ENCODE data around the gene GFRA1. TPM values are rescaled to one million over a fixed set of nuclear protein-coding genes. Genes with fewer than 3 reads are reported as not detected.

The GFRA1 gene
- total and polyA plus RNA-seq, 2 of the 8 experiments (the other 6 are each of a cell fraction or from before 2014, with no cell fraction given): 1.1 to 2.0 TPM

GRCh38 chr10:116269619-116270018 is 3.4 kb downstream of the GFRA1 start:
- no peak overlapping the region for H2BK15ac ChIP-seq (ENCODE audit: low read length)
- H3K79me2 ChIP-seq (ENCODE audit: control insufficient read depth in 1 of 2, insufficient read depth in 2 of 2, low read length in 2 of 2): no peaks in the 10 kb centered on the region
- no peak overlapping the region for H3K23ac ChIP-seq (ENCODE audit: insufficient read length)
- DNase-seq (ENCODE audit: low read depth in 1 of 2, low spot score in 2 of 2): no peak
- H4K20me1 ChIP-seq (replicated peaks in 1 of 2; ENCODE audit: control insufficient read depth in 1 of 2, insufficient read depth in 2 of 2, low read length in 2 of 2): peaks cover 0 to 3% of the 10 kb centered on the region in 2 experiments
- no peak overlapping the region for H3K18ac ChIP-seq (ENCODE audit: extremely low read depth, low read length)
- H3K36me3 ChIP-seq (ENCODE audit: control insufficient read depth in 2 of 4, insufficient read depth in 4 of 4, low read length in 3 of 4): no peaks in the 10 kb centered on the region
- no peaks in the 10 kb centered on the region for H3K79me1 ChIP-seq (ENCODE audit: low read depth, low read length)
- H2BK5ac ChIP-seq (ENCODE audit: low read depth, low read length): no peak overlapping the region
- H3K9ac ChIP-seq (replicated peaks in 1 of 4; ENCODE audit: extremely low read depth in 1 of 4, low read depth in 3 of 4, low read length in 3 of 4): no peak overlapping the region
- no peak overlapping the region for H2AFZ ChIP-seq (ENCODE audit: low read length)
- FAIRE-seq: no peak
- H2BK120ac ChIP-seq (replicated peaks; ENCODE audit: low read depth, low read length): no peak overlapping the region
- no peak overlapping the region for H3K4me3 ChIP-seq (ENCODE audit: extremely low read depth in 1 of 4, insufficient read depth in 2 of 4, low read depth in 3 of 4, low read length in 4 of 4)
- no peak overlapping the region for H3K27ac ChIP-seq (ENCODE audit: low read depth, low read length)
- no peak overlapping the region for H4K91ac ChIP-seq (replicated peaks; ENCODE audit: insufficient read length, low read length)
- H4K8ac ChIP-seq (ENCODE audit: extremely low read depth, insufficient read depth, low read length): no peak overlapping the region
- H3K4me1 ChIP-seq (replicated peaks in 1 of 4; ENCODE audit: control insufficient read depth in 3 of 4, insufficient read depth in 4 of 4, low read length in 3 of 4): peaks cover 0 to 5% (median 3%) of the 10 kb centered on the region in 4 experiments; a peak in 5 of 7 replicates
- no peak overlapping the region for H3K4ac ChIP-seq (replicated peaks; ENCODE audit: insufficient read length, low read depth, low read length)
- H3K9me3 ChIP-seq (ENCODE audit: insufficient read depth in 2 of 2, low read depth in 1 of 2, low read length in 1 of 2): no peaks in the 10 kb centered on the region
- no peak overlapping the region for H4K5ac ChIP-seq (ENCODE audit: insufficient read length, low read depth, low read length)
- no peak overlapping the region for H3K56ac ChIP-seq (replicated peaks; ENCODE audit: insufficient read length, low read depth, low read length)
- H2AK5ac ChIP-seq (ENCODE audit: low read depth, low read length): no peak overlapping the region
- H2BK20ac ChIP-seq (ENCODE audit: low read length): no peak overlapping the region
- no peak overlapping the region for H2BK12ac ChIP-seq (ENCODE audit: low read depth, low read length)
- ChIA-PET CTCF (ENCODE audit: partially characterized antibody) (interaction anchor here (0.9 to 3.0 kb wide), 2 partner anchors 10 to 148 kb away, joined by 3 to 15 read pairs; no protein-coding TSS in a partner anchor), POLR2A (ENCODE audit: partially characterized antibody) (interaction anchor here (1.6 kb wide), 1 partner anchor 116 kb away, joined by 3 read pairs; no protein-coding TSS in a partner anchor)
- peaks cover 33 to 62% (median 60%) of the 10 kb centered on the region in 4 experiments for H3K27me3 ChIP-seq (replicated peaks in 1 of 4; ENCODE audit: control insufficient read depth in 3 of 4, extremely low read depth in 1 of 4, insufficient read depth in 3 of 4, low read length in 3 of 4)
- H3K4me2 ChIP-seq (ENCODE audit: insufficient read depth in 1 of 2, low read depth in 2 of 2, low read length in 2 of 2): no peak overlapping the region
- H3K23me2 ChIP-seq (ENCODE audit: low read depth, low read length): peaks cover 31% of the 10 kb centered on the region
- H3K14ac ChIP-seq (ENCODE audit: insufficient read length): no peak overlapping the region
- 86% methylated on average over 6 of the region's 6 CpGs; no CpG with 5 or more reads in 1 of the 2 experiments for WGBS, 2 experiments (ENCODE audit: extremely low coverage in 1 of 2, insufficient coverage in 1 of 2, insufficient read length in 1 of 2, insufficient replicate concordance in 2 of 2, low coverage in 1 of 2, low lambda C conversion rate in 2 of 2, missing lambda C conversion rate in 1 of 2)
- TF ChIP-seq BRCA1 (IDR thresholded peaks at IDR 0.05; ENCODE audit: low read depth, low read length) (no peak), USF2 (IDR thresholded peaks at IDR 0.05; ENCODE audit: low read length) (no peak), SIX5 (IDR thresholded peaks at IDR 0.05; ENCODE audit: low read depth, low read length) (no peak), SP4 (IDR thresholded peaks at IDR 0.05; ENCODE audit: low read length) (no peak), E2F6 (IDR thresholded peaks at IDR 0.05) (no peak), CBX8 (IDR thresholded peaks at IDR 0.05; ENCODE audit: borderline replicate concordance, low read depth, low read length) (no peak), ASH2L (IDR thresholded peaks at IDR 0.05; ENCODE audit: low read length) (no peak), SIN3A (conservative IDR thresholded peaks at IDR 0.05 in 1 of 2, IDR thresholded peaks at IDR 0.05 in 1 of 2; ENCODE audit: low read depth in 1 of 2, low read length in 2 of 2) (no peak), JUN (IDR thresholded peaks at IDR 0.05; ENCODE audit: low read depth, low read length) (no peak), RAD21 (IDR thresholded peaks at IDR 0.05 in 1 of 2, conservative IDR thresholded peaks at IDR 0.05 in 1 of 2; ENCODE audit: low read depth in 2 of 2, low read length in 2 of 2) (no peak), JUND (IDR thresholded peaks at IDR 0.05; ENCODE audit: low read length) (no peak), RBBP5 (IDR thresholded peaks at IDR 0.05; ENCODE audit: borderline replicate concordance, low read depth, low read length) (no peak)
